Smooth muscle cell of the brain vasculature (primary cell): ENCODE results near the gene OR2T4.

Source experiments
- DNase-seq: peaks from one replicate; pipeline ENCODE4 v3.0.0-alpha.2; 2012; ENCODE audit warnings: low read depth, low spot score

The OR2T4 gene

DNA sequence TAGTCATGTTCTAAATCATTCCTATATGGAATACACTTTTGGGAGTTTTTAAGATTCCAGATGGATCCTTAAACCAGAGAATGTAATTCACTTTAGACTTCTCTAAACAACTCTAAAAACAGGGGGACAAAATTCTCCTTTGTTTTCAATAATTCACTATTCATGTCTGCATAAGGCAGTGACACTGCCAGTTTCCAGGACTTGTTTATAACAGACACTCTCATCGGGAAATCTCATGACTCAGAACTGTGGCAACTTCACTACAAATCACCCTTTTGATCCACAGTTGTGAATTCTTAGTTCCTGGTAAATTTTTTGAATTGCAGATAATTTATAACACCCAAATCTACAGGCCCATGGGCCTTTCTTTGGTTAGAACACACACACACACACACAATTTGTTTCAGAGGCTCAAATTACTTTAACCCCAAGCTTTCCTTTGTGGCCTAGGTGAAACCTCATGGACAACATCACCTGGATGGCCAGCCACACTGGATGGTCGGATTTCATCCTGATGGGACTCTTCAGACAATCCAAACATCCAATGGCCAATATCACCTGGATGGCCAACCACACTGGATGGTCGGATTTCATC lies at the start of gene OR2T4:
Gene OR2T4, plus strand, starts transcription at position 545 of the 595 bp plus-strand sequence. Its CDS starts 0 bp downstream, at position 545.
- no peak for DNase-seq

- no peak for DNase-seq
Measured at GRCh38 chr1:248316796-248317195, 44.7 kb upstream of the OR2T4 start.

DNA sequence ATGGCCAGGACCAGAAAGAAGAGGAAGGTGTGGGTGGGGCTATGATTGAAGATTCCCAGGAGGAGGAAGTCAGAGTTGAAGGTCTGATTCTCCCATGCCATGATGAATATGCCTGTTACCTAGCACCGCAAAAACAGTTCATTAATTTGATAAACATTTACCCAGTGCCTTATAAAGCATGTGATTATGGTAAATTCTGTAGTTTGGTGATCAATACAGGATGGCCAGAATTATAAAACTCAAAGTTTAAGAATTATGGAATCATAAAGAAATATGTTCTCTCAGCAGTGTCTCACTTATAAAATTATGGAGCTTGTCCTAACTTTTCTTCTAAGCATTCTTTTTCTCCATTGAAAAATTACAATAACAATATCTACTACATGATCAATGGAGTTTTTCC lies 37.0 kb upstream of the OR2T4 start, which contains the start of gene OR2M7:
Gene OR2M7, minus strand, starts transcription at position 101 of the 400 bp plus-strand sequence. Its CDS starts 0 bp downstream, at position 101.
- DNase-seq, result no peak

GRCh38 chr1:248343451-248343850 lies 18.0 kb upstream of the OR2T4 start:
- no peak for DNase-seq

DNA sequence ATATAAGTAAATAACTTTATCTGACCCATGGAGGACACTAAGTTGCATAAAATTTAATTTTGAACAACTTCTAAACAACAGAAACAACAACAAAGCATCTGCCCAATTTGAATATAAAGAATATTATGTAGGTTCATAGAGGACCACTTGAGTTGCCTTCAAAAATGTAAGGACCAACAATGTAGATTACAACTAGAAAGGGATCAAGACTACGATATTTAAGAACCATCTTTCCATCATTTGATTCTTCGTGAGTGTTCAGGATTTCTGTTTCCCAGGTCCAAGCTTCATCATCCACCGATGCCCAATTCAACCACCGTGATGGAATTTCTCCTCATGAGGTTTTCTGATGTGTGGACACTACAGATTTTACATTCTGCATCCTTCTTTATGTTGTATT lies 13.0 kb upstream of the OR2T4 start, which contains the start of gene OR14C36:
Gene OR14C36, plus strand, starts transcription at position 301 of the 400 bp plus-strand sequence. Its CDS starts 0 bp downstream, at position 301.
- no peak for DNase-seq

DNA sequence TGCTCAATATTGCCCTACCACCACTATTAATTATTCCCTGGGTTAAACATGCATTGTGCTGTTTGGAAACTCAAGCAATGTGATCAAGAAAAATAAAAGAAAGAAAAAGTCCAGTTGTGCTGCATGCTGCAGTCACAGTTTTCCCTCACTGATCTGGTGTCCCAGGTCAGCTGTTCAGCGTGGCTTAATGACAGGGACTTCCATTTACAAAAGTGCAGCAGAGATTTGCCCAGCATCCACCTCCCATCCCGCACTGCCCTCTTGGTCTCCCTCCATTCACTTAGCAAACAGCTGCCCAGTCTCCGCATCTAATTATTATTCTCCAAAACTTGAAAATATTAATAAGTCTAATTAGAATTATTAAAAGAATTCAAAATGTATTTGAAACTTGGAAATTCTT lies 2.0 kb upstream of the OR2T4 start:
- no peak for DNase-seq

- DNase-seq, result no peak
Measured at GRCh38 chr1:248366609-248367008, 5.1 kb downstream of the OR2T4 start.

- no peak for DNase-seq
Measured at GRCh38 chr1:248372394-248372793, 10.9 kb downstream of the OR2T4 start.

DNA sequence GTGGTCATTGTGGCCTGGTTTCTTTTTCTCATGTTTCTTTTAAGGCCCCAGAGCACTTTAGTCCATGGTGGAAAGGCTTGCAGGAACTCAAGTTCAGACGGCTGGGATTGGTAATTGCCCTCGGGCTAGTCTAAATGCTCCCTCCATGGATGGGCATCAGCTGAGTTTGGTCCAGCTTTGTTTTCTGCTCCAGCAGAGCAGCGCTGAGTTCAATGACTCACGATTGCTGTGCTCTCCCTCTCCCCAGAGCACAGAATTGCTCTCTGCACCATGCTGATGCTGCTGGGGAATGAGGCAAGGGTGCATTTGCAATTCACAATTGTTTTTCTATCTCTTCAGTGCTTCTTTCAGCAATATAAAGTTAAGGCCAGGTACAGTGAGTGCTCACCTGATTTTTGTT lies 12.3 kb downstream of the OR2T4 start:
- DNase-seq, result no peak

DNA sequence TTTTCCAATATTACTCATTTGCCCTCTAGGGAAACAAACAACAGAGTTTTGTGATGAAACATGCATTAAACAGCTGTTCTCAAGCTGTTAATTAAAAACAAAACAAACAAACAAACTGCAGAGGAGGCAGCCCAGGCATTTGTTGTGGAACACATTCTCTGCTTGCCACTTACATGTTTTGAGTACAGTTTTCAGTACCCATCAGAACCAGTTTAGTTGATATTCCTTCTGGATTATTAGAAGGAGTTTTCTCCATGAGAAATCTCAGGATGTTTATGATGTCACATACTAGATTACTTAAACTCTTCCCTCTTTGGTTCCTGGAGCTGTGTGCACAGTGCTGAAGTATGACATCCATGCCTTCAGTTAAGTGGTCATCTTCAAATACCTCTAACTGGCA lies 14.0 kb downstream of the OR2T4 start, which contains the start of gene OR2T6:
Gene OR2T6, plus strand, starts transcription at position 301 of the 400 bp plus-strand sequence. CDS start 11,863 bp downstream, outside the sequence.
- DNase-seq, result no peak

DNA sequence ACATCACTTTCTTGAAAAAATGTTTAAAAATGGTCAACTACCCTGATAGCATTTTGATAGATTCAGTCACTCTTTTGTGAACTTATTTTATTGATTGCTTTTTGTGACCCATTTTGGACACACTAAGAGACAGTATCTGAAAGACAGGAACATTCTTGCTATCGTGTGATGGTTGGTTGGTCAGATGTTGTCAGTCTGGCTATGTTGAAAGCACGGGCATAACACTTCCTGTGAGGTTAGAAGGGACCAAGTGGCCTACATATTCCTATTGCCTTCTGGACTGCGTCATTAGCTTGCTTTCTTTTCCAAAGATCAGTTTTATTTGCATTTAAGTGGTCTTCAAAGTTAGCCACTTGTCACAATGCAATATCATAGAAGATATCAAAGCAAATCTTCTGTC lies 15.5 kb downstream of the OR2T4 start:
- DNase-seq, result no peak

DNA sequence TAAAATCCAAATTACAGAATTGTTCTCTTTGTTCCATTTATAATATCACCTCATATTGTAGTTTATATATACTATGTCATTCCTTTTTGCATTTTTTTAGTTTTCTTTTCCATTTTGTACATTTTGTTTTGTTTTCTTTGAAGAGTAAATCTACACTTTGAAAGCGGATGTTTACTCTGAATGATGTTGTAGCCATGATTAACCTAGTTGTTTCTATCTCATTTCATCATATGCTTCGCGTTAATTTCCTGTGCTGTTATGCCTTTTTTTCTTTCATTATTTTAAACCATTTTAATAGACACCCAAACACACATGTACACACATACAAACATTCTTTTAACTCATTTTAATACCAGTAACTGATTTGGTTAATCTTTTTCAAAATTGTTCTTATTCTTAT lies 19.4 kb downstream of the OR2T4 start:
- DNase-seq, result no peak

DNA sequence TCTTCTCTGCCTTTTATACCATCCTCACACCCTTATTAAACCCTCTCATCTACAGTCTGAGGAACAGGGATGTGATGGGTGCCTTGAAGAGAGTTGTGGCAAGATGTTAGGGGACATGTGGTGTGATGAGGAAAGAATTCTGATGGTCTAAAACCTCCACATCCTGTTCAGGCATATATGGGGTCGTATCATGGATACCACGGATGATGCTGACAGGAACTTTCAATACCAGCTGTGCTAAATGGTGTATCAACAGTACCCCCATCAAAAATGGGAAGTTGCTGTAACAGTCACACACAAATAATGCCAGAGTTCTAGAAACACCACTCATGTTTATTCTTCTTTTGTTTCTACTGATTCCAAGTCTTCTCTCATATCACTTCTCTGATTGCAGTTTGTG lies 27.0 kb downstream of the OR2T4 start:
- no peak for DNase-seq

- DNase-seq, result no peak
Measured at GRCh38 chr1:248393050-248393449, 31.6 kb downstream of the OR2T4 start.

GRCh38 chr1:248402748-248403147 lies 41.3 kb downstream of the OR2T4 start, which contains the start of gene OR2T1:
TSS of gene OR2T1 (plus strand) at chr1:248403048. CDS start at chr1:248406148, 3,100 bp downstream.
- no peak for DNase-seq

DNA sequence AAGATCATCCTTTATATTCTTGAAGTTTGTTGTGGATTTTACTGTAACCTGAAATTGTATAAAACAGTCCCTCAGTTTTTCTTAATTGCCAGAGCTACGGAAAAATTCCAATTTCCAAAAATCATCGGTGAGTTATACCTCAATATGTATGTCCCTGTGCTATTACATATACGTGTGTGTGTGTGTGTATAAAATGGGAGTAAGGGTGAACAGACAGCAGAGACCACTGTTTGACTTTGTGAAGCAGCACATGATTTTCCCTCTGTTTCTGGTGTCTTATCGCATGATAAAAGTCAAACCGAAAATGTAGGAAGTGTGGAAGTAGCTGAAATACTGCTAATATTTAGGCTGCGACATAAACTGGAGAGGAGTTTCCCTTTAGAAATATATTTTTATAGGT lies 42.6 kb downstream of the OR2T4 start:
- no peak for DNase-seq

GRCh38 chr1:248406721-248407692 lies 45.5 kb downstream of the OR2T4 start:
- DNase-seq, result no peak
